Neural cell (in vitro differentiated cells): Measurements from ENCODE around the gene MAPT. TPM values are rescaled to one million over a fixed set of nuclear protein-coding genes. Genes with fewer than 3 reads are reported as not detected.

Source experiments
- H2AFZ ChIP-seq: fragments of 200-600, 300-800 bp; sonication (generic), shearing (Covaris generic); 2 replicates; pipeline ENCODE4 v1.6.0; 2014; ENCODE audit warnings: low read depth, mild to moderate bottlenecking, antibody characterized with exemption, low read length, moderate library complexity
- H3F3A ChIP-seq: fragments of 200-600 bp; shearing (Covaris generic); 2 replicates; pipeline ENCODE4 v1.6.1; 2016; ENCODE audit warnings: mild to moderate bottlenecking, moderate library complexity, mixed read lengths, antibody characterized with exemption, low read length; ENCODE audit not compliant: insufficient read depth, poor library complexity, severe bottlenecking
- H3K27ac ChIP-seq: fragments of 200-600, 300-800 bp; sonication (generic), shearing (Covaris generic); 2 replicates; pipeline ENCODE4 v1.5.1; 2014; ENCODE audit warnings: mild to moderate bottlenecking, low read length, moderate library complexity
- H3K27me3 ChIP-seq: fragments of 300-800, 200-600 bp; sonication (generic), shearing (Covaris generic); 2 replicates; pipeline ENCODE4 v1.6.0; 2014; ENCODE audit warnings: mild to moderate bottlenecking, low read depth, low read length, moderate library complexity; ENCODE audit not compliant: insufficient read depth
- H3K36me3 ChIP-seq: fragments of 300-800, 200-600 bp; sonication (generic), shearing (Covaris generic); 2 replicates; pipeline ENCODE4 v1.5.1; 2014; ENCODE audit warnings: mild to moderate bottlenecking, antibody characterized with exemption, low read length, moderate library complexity; ENCODE audit not compliant: insufficient read depth
- H3K4me2 ChIP-seq: fragments of 300-800, 200-600 bp; sonication (generic), shearing (Covaris generic); 2 replicates; pipeline ENCODE4 v1.6.0; 2014; ENCODE audit warnings: mild to moderate bottlenecking, low read length
- H3K4me3 ChIP-seq: fragments of 300-800, 200-600 bp; sonication (generic), shearing (Covaris generic); 2 replicates; pipeline ENCODE4 v1.5.1; 2014; ENCODE audit warnings: mild to moderate bottlenecking, low read length, moderate library complexity
- H3K79me2 ChIP-seq: fragments of 200-600 bp; shearing (Covaris generic); replicated peaks from 2 replicates; pipeline ENCODE4 v1.6.0; 2014; ENCODE audit warnings: mild to moderate bottlenecking, low read length, moderate library complexity; ENCODE audit not compliant: insufficient read depth
- H3K9ac ChIP-seq: fragments of 300-800, 200-600 bp; sonication (generic), shearing (Covaris generic); 2 replicates; pipeline ENCODE4 v1.6.1; 2016; ENCODE audit warnings: mild to moderate bottlenecking, low read length, mixed read lengths
- H3K9me2 ChIP-seq: fragments of 200-600 bp; shearing (Covaris generic); 2 replicates; pipeline ENCODE4 v1.6.1; 2016; ENCODE audit warnings: mild to moderate bottlenecking, low read length, mixed read lengths; ENCODE audit not compliant: insufficient read depth
- H3K9me3 ChIP-seq: fragments of 200-600, 300-800 bp; sonication (generic), shearing (Covaris generic); 2 replicates; pipeline ENCODE4 v1.6.1; 2016; ENCODE audit warnings: mild to moderate bottlenecking, mixed run types, low read length, moderate library complexity, mixed read lengths
- H4K20me1 ChIP-seq: fragments of 200-600 bp; shearing (Covaris generic); 2 replicates; pipeline ENCODE4 v1.6.1; 2016; ENCODE audit warnings: mild to moderate bottlenecking, mixed run types; ENCODE audit not compliant: insufficient read depth
- CTCF ChIP-seq: fragments of 450-650 bp; IDR thresholded peaks from 2 replicates; pipeline ENCODE4 v1.5.1; 2014; ENCODE audit warnings: antibody characterized with exemption, mild to moderate bottlenecking, moderate library complexity; ENCODE audit not compliant: poor library complexity, severe bottlenecking
- EP300 ChIP-seq: fragments of 450-650 bp; conservative IDR thresholded peaks from 2 replicates; pipeline ENCODE4 v1.6.1; 2014; ENCODE audit warnings: antibody characterized with exemption, mild to moderate bottlenecking, moderate library complexity; ENCODE audit not compliant: poor library complexity, severe bottlenecking
- EZH2 ChIP-seq: fragments of 200-600, 300-800 bp; shearing (Covaris generic), sonication (generic); IDR thresholded peaks from 2 replicates; pipeline ENCODE4 v1.6.1; 2014; ENCODE audit warnings: antibody characterized with exemption, low read length, borderline replicate concordance, mild to moderate bottlenecking; ENCODE audit not compliant: insufficient read depth, poor library complexity, severe bottlenecking
- MXI1 ChIP-seq: fragments of 450-650 bp; conservative IDR thresholded peaks from 2 replicates; pipeline ENCODE4 v1.6.1; 2014; ENCODE audit warnings: antibody characterized with exemption, mild to moderate bottlenecking; ENCODE audit not compliant: poor library complexity, severe bottlenecking
- POLR2AphosphoS5 ChIP-seq: IDR thresholded peaks from 2 replicates; pipeline ENCODE4 v1.6.1; 2012
- RAD21 ChIP-seq: fragments of 450-650 bp; conservative IDR thresholded peaks from 2 replicates; pipeline ENCODE4 v1.6.1; 2014; ENCODE audit warnings: antibody characterized with exemption, mild to moderate bottlenecking, moderate library complexity
- REST ChIP-seq: IDR thresholded peaks from 2 replicates; pipeline ENCODE4 v1.6.1; 2012; ENCODE audit warnings: borderline replicate concordance
- SMC3 ChIP-seq: fragments of 450-650 bp; conservative IDR thresholded peaks from 2 replicates; pipeline ENCODE4 v1.6.1; 2014; ENCODE audit warnings: antibody characterized with exemption, mild to moderate bottlenecking, moderate library complexity; ENCODE audit not compliant: poor library complexity
- TAF1 ChIP-seq: IDR thresholded peaks from 2 replicates; pipeline ENCODE4 v1.6.1; 2012; ENCODE audit warnings: low read depth
- polyA plus RNA-seq: library from polyadenylated mRNA; depleted of rRNA; stranded (reverse); fragments of >200 nt; gene quantifications from 2 replicates; pipeline ENCODE4 v1.2.3, GENCODE V29; 2014

Gene MAPT
- polyA plus RNA-seq, 1 donor from 2014 or later: 94.5 TPM

- no peaks in the 10 kb centered on the region for H3K9me3 ChIP-seq
- no peak overlapping the region for H3K27ac ChIP-seq
- TF ChIP-seq POLR2AphosphoS5: no peak
- TF ChIP-seq REST: no peak
- TF ChIP-seq EP300: no peak
- no peak for TF ChIP-seq SMC3
- TF ChIP-seq EZH2: no peak
- TF ChIP-seq MXI1: no peak
- TF ChIP-seq RAD21: no peak
- TF ChIP-seq TAF1: no peak
- no peak for TF ChIP-seq CTCF
- no peaks in the 10 kb centered on the region for H3K9me2 ChIP-seq
- H3K4me2 ChIP-seq: no peak overlapping the region
- no peaks in the 10 kb centered on the region for H3F3A ChIP-seq
- H2AFZ ChIP-seq: no peak overlapping the region
- H3K4me3 ChIP-seq: no peak overlapping the region
- H4K20me1 ChIP-seq: no peaks in the 10 kb centered on the region
- no peaks in the 10 kb centered on the region for H3K36me3 ChIP-seq
- H3K9ac ChIP-seq: no peak overlapping the region
- H3K27me3 ChIP-seq: no peaks in the 10 kb centered on the region
- no peaks in the 10 kb centered on the region for H3K79me2 ChIP-seq
These were observed 17.8 kb upstream of the MAPT start for GRCh38 chr17:45876539-45876938.

GRCh38 chr17:45877467-45877866 is 16.9 kb upstream of the MAPT start:
- Histone ChIP-seq H4K20me1 (no peaks in the 10 kb centered on the region), H3K9me2 (no peaks in the 10 kb centered on the region), H3K9ac (no peak overlapping the region), H3K4me2 (no peak overlapping the region), H3K9me3 (no peaks in the 10 kb centered on the region), H3K36me3 (no peaks in the 10 kb centered on the region), H3K79me2 (no peaks in the 10 kb centered on the region), H3F3A (no peaks in the 10 kb centered on the region), H3K27ac (no peak overlapping the region), H3K27me3 (no peaks in the 10 kb centered on the region), H2AFZ (no peak overlapping the region), H3K4me3 (no peak overlapping the region)
- TF ChIP-seq TAF1 (no peak), REST (no peak), CTCF (no peak)
